ENCODE data around the gene MKLN1.
"Not testable (repeated sequence)": the region's sequence is repeated elsewhere in the genome, so short reads cannot be mapped to it uniquely, and the experiment has no call there.

Gene MKLN1

GRCh38 chr7:131320603-131321002 lies 7.1 kb upstream of the MKLN1 start:
- no peak for DNase-seq

- DNase-seq, result no peak
Observed at GRCh38 chr7:131321656-131322055, 6.0 kb upstream of the MKLN1 start.

- no peak for DNase-seq
Observed at GRCh38 chr7:131322061-131322460, 5.6 kb upstream of the MKLN1 start.

GRCh38 chr7:131322861-131323260 lies 4.8 kb upstream of the MKLN1 start:
- no peak for DNase-seq

- no peak for DNase-seq
Observed at GRCh38 chr7:131325179-131325840, 2.4 kb upstream of the MKLN1 start.

- DNase-seq, result no peak
Observed at GRCh38 chr7:131326576-131326975, 1.1 kb upstream of the MKLN1 start.

- DNase-seq, result peak; percentile 72
Observed at GRCh38 chr7:131327049-131327625, 539 bp upstream of the MKLN1 start.

GRCh38 chr7:131328377-131329175 lies 900 bp downstream of the MKLN1 start:
- DNase-seq, result no peak

- no peak for DNase-seq
Observed at GRCh38 chr7:131329176-131329570, 1.5 kb downstream of the MKLN1 start.

- no peak for DNase-seq
Observed at GRCh38 chr7:131330299-131330698, 2.6 kb downstream of the MKLN1 start.

GRCh38 chr7:131331806-131332205 lies 4.1 kb downstream of the MKLN1 start:
- no peak for DNase-seq

GRCh38 chr7:131332729-131333128 lies 5.1 kb downstream of the MKLN1 start:
- DNase-seq, result not testable (repeated sequence)

- no peak for DNase-seq
Observed at GRCh38 chr7:131335639-131336381, 8.1 kb downstream of the MKLN1 start.

GRCh38 chr7:131336956-131337355 lies 9.3 kb downstream of the MKLN1 start:
- no peak for DNase-seq

- no peak for DNase-seq
Observed at GRCh38 chr7:131338173-131338572, 10.5 kb downstream of the MKLN1 start.

GRCh38 chr7:131338691-131339390 lies 11.2 kb downstream of the MKLN1 start:
- no peak for DNase-seq

- DNase-seq, result no peak
Observed at GRCh38 chr7:131341690-131342089, 14.0 kb downstream of the MKLN1 start.

GRCh38 chr7:131342864-131343442 lies 15.3 kb downstream of the MKLN1 start:
- no peak for DNase-seq

- DNase-seq, result no peak
Observed at GRCh38 chr7:131346885-131347592, 19.4 kb downstream of the MKLN1 start.

GRCh38 chr7:131352032-131352431 lies 24.4 kb downstream of the MKLN1 start:
- no peak for DNase-seq

GRCh38 chr7:131354390-131354789 lies 26.7 kb downstream of the MKLN1 start:
- no peak for DNase-seq

Data from left hindlimb (tissue), 1 donor.